ENCODE data around the gene ERP27. TPM values are rescaled to one million over a fixed set of nuclear protein-coding genes. Genes with fewer than 3 reads are reported as not detected.

The ERP27 gene
- polyA plus RNA-seq, 2 donors = 0.16 to 0.51 TPM

- Histone ChIP-seq H3K27ac (ENCODE audit: low read depth in 2 of 2, low read length in 1 of 2) (no peak overlapping the region), H3K9me3 (ENCODE audit: control insufficient read depth in 2 of 2, insufficient read depth in 1 of 2, low read depth in 1 of 2, low read length in 1 of 2) (no peaks in the 10 kb centered on the region), H3K4me3 (ENCODE audit: low read depth in 1 of 2, low read length in 2 of 2) (no peak overlapping the region), H3K27me3 (ENCODE audit: control insufficient read depth in 1 of 2, insufficient read depth in 2 of 2, low read length in 2 of 2) (no peaks in the 10 kb centered on the region), H3K4me1 (ENCODE audit: control insufficient read depth in 2 of 2, insufficient read depth in 2 of 2, low read length in 1 of 2) (no peaks in the 10 kb centered on the region), H3K36me3 (ENCODE audit: control insufficient read depth in 2 of 2, insufficient read depth in 2 of 2, low read length in 1 of 2) (no peaks in the 10 kb centered on the region)
- WGBS, 2 donors = 89 to 95% methylated on average over 7 of the region's 7 CpGs
Measured at GRCh38 chr12:14931791-14932560, 6.4 kb downstream of the ERP27 start.

DNA sequence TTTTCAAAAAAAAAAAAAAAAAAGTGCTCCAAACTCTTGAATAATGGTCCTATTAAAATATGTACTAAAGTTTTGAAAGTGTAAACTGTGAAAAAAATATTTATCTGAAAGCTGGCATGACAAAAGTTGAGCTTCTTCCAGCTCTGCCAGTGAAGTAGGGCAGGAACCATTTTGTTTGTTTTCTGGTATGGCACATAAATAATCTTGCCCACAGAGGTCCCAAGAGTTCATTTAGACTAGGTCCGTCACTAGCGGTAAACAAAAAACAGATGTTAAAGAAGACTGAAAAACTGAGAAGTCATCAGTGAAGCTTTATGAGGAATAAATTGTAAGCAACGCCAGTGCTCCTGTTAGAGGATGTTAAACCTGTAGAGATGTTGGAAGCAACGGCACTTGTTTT, 7.0 kb downstream of the ERP27 start:
- no peak overlapping the region for H3K27ac ChIP-seq (ENCODE audit: low read depth in 2 of 2, low read length in 1 of 2)
- H3K4me1 ChIP-seq (ENCODE audit: control insufficient read depth in 2 of 2, insufficient read depth in 2 of 2, low read length in 1 of 2) = no peaks in the 10 kb centered on the region
- H3K36me3 ChIP-seq (ENCODE audit: control insufficient read depth in 2 of 2, insufficient read depth in 2 of 2, low read length in 1 of 2) = no peaks in the 10 kb centered on the region
- H3K9me3 ChIP-seq (ENCODE audit: control insufficient read depth in 2 of 2, insufficient read depth in 1 of 2, low read depth in 1 of 2, low read length in 1 of 2) = no peaks in the 10 kb centered on the region
- H3K4me3 ChIP-seq (ENCODE audit: low read depth in 1 of 2, low read length in 2 of 2) = no peak overlapping the region
- WGBS, 2 donors = 80 to 83% methylated on average over 4 of the region's 4 CpGs
- H3K27me3 ChIP-seq (ENCODE audit: control insufficient read depth in 1 of 2, insufficient read depth in 2 of 2, low read length in 2 of 2) = no peaks in the 10 kb centered on the region

GRCh38 chr12:14930299-14930698, 8.0 kb downstream of the ERP27 start:
- Histone ChIP-seq H3K4me1 (ENCODE audit: control insufficient read depth in 2 of 2, insufficient read depth in 2 of 2, low read length in 1 of 2) (no peaks in the 10 kb centered on the region), H3K9me3 (ENCODE audit: control insufficient read depth in 2 of 2, insufficient read depth in 1 of 2, low read depth in 1 of 2, low read length in 1 of 2) (no peaks in the 10 kb centered on the region), H3K4me3 (ENCODE audit: low read depth in 1 of 2, low read length in 2 of 2) (no peak overlapping the region), H3K36me3 (ENCODE audit: control insufficient read depth in 2 of 2, insufficient read depth in 2 of 2, low read length in 1 of 2) (no peaks in the 10 kb centered on the region), H3K27me3 (ENCODE audit: control insufficient read depth in 1 of 2, insufficient read depth in 2 of 2, low read length in 2 of 2) (no peaks in the 10 kb centered on the region), H3K27ac (ENCODE audit: low read depth in 2 of 2, low read length in 1 of 2) (no peak overlapping the region)

DNA sequence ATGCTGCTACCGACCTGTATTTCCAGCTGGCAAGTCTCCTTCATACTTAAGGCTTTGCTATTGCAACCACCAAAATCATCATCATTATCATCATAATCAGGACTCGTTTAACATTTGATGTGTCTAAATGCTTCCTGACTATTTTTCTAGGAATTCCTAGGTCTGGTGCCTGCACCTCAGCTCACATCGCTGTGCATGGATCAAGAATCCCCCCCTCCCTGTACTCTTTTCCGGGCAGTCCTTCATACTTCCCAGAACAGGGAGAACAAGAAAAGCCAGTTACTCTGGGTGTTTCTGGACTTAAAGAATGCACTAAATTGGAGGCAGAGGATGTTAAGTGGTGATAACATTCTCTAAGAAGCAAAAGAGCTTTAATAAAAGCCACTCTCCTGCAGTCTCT, 9.4 kb downstream of the ERP27 start:
- Histone ChIP-seq H3K4me3 (ENCODE audit: low read depth in 1 of 2, low read length in 2 of 2) (peak overlapping the region in 1 of 2 donors; percentile 26), H3K9me3 (ENCODE audit: control insufficient read depth in 2 of 2, insufficient read depth in 1 of 2, low read depth in 1 of 2, low read length in 1 of 2) (no peaks in the 10 kb centered on the region), H3K4me1 (ENCODE audit: control insufficient read depth in 2 of 2, insufficient read depth in 2 of 2, low read length in 1 of 2) (no peaks in the 10 kb centered on the region), H3K27me3 (ENCODE audit: control insufficient read depth in 1 of 2, insufficient read depth in 2 of 2, low read length in 2 of 2) (no peaks in the 10 kb centered on the region), H3K36me3 (ENCODE audit: control insufficient read depth in 2 of 2, insufficient read depth in 2 of 2, low read length in 1 of 2) (no peaks in the 10 kb centered on the region), H3K27ac (ENCODE audit: low read depth in 2 of 2, low read length in 1 of 2) (peak overlapping the region in 1 of 2 donors; percentile 13)
- 20 to 30% methylated on average over 4 of the region's 4 CpGs for WGBS, 2 donors

DNA sequence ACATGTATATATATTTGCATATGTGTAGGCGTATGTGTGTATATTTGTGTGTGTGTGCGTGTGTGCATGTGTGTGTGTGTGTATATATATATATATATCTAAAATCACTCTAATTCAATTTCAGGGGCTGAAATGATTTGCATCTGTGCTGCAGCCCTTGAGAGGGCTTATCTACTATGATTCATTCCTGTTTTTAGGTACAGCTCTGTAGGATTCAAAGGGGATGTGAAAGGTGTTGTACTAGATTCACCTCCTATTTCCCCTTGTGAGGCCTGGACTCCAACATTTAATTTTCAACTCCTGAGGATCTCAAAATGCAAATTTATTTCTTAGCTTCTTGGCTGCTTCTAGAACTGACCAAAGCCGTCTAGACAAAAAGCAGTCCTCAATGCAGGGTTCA, 11.1 kb downstream of the ERP27 start:
- Histone ChIP-seq H3K4me3 (ENCODE audit: low read depth in 1 of 2, low read length in 2 of 2) (no peak overlapping the region), H3K27me3 (ENCODE audit: control insufficient read depth in 1 of 2, insufficient read depth in 2 of 2, low read length in 2 of 2) (no peaks in the 10 kb centered on the region), H3K9me3 (ENCODE audit: control insufficient read depth in 2 of 2, insufficient read depth in 1 of 2, low read depth in 1 of 2, low read length in 1 of 2) (no peaks in the 10 kb centered on the region), H3K4me1 (ENCODE audit: control insufficient read depth in 2 of 2, insufficient read depth in 2 of 2, low read length in 1 of 2) (no peaks in the 10 kb centered on the region), H3K36me3 (ENCODE audit: control insufficient read depth in 2 of 2, insufficient read depth in 2 of 2, low read length in 1 of 2) (no peaks in the 10 kb centered on the region), H3K27ac (ENCODE audit: low read depth in 2 of 2, low read length in 1 of 2) (no peak overlapping the region)
- WGBS, 2 donors = 94 to 95% methylated on average over 3 of the region's 3 CpGs

GRCh38 chr12:14924541-14924940, 13.8 kb downstream of the ERP27 start:
- H3K9me3 ChIP-seq (ENCODE audit: control insufficient read depth in 2 of 2, insufficient read depth in 1 of 2, low read depth in 1 of 2, low read length in 1 of 2) = no peaks in the 10 kb centered on the region
- H3K4me1 ChIP-seq (ENCODE audit: control insufficient read depth in 2 of 2, insufficient read depth in 2 of 2, low read length in 1 of 2) = no peaks in the 10 kb centered on the region
- H3K4me3 ChIP-seq (ENCODE audit: low read depth in 1 of 2, low read length in 2 of 2) = no peak overlapping the region
- WGBS, 2 donors = 88 to 97% methylated on average over 3 of the region's 3 CpGs
- H3K27me3 ChIP-seq (ENCODE audit: control insufficient read depth in 1 of 2, insufficient read depth in 2 of 2, low read length in 2 of 2) = no peaks in the 10 kb centered on the region
- H3K36me3 ChIP-seq (ENCODE audit: control insufficient read depth in 2 of 2, insufficient read depth in 2 of 2, low read length in 1 of 2) = no peaks in the 10 kb centered on the region
- no peak overlapping the region for H3K27ac ChIP-seq (ENCODE audit: low read depth in 2 of 2, low read length in 1 of 2)

DNA sequence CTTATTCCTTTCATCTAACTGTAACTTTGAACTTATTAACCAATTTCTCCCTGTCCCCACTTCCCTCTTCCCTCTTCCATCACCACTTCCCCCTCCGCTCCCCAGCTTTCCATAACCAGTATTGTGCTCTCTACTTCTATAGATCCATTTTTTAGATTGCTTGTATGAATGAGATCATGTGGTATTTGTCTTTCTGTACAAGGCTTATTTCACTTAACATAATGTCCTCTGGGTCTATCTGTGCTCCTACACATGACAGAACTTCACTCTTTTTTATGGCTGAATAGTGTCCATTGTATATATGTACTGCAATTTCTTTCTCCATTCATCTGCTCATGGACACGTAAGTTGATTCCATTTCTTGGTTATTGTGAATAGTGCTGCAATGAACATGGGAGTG, 14.4 kb downstream of the ERP27 start:
- H3K4me1 ChIP-seq (ENCODE audit: control insufficient read depth in 2 of 2, insufficient read depth in 2 of 2, low read length in 1 of 2) = no peaks in the 10 kb centered on the region
- no peaks in the 10 kb centered on the region for H3K36me3 ChIP-seq (ENCODE audit: control insufficient read depth in 2 of 2, insufficient read depth in 2 of 2, low read length in 1 of 2)
- H3K27me3 ChIP-seq (ENCODE audit: control insufficient read depth in 1 of 2, insufficient read depth in 2 of 2, low read length in 2 of 2) = no peaks in the 10 kb centered on the region
- no peak overlapping the region for H3K4me3 ChIP-seq (ENCODE audit: low read depth in 1 of 2, low read length in 2 of 2)
- no peaks in the 10 kb centered on the region for H3K9me3 ChIP-seq (ENCODE audit: control insufficient read depth in 2 of 2, insufficient read depth in 1 of 2, low read depth in 1 of 2, low read length in 1 of 2)
- no peak overlapping the region for H3K27ac ChIP-seq (ENCODE audit: low read depth in 2 of 2, low read length in 1 of 2)
- 91 to 92% methylated on average over 2 of the region's 2 CpGs for WGBS, 2 donors

DNA sequence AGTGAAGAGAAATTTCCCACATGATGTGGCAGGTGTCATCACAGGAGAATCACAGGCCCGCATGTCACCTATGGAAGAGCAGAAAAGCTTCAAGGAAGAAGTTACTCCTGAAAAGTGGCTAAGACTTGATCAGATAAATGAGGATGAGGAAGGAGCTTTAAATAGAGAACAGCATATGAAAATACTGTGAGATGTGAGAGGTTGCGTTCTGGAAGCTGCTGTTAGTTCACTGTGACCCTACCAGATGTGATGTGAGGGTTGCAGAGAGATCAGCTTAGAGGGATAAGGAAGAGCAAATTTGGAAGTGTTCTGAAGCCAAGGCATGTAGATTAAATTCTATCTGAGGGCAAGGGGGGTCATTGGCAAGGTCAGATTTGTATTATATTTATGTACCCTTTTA, 17.1 kb downstream of the ERP27 start:
- Histone ChIP-seq H3K9me3 (ENCODE audit: control insufficient read depth in 2 of 2, insufficient read depth in 1 of 2, low read depth in 1 of 2, low read length in 1 of 2) (no peaks in the 10 kb centered on the region), H3K36me3 (ENCODE audit: control insufficient read depth in 2 of 2, insufficient read depth in 2 of 2, low read length in 1 of 2) (no peaks in the 10 kb centered on the region), H3K27me3 (ENCODE audit: control insufficient read depth in 1 of 2, insufficient read depth in 2 of 2, low read length in 2 of 2) (no peaks in the 10 kb centered on the region), H3K4me1 (ENCODE audit: control insufficient read depth in 2 of 2, insufficient read depth in 2 of 2, low read length in 1 of 2) (no peaks in the 10 kb centered on the region), H3K27ac (ENCODE audit: low read depth in 2 of 2, low read length in 1 of 2) (no peak overlapping the region), H3K4me3 (ENCODE audit: low read depth in 1 of 2, low read length in 2 of 2) (no peak overlapping the region)
- WGBS, 2 donors = 95% methylated on average over 2 of the region's 2 CpGs

GRCh38 chr12:14920475-14921126, 17.7 kb downstream of the ERP27 start:
- no peak overlapping the region for H3K27ac ChIP-seq (ENCODE audit: low read depth in 2 of 2, low read length in 1 of 2)
- no peak overlapping the region for H3K4me3 ChIP-seq (ENCODE audit: low read depth in 1 of 2, low read length in 2 of 2)
- H3K9me3 ChIP-seq (ENCODE audit: control insufficient read depth in 2 of 2, insufficient read depth in 1 of 2, low read depth in 1 of 2, low read length in 1 of 2) = no peaks in the 10 kb centered on the region
- no peaks in the 10 kb centered on the region for H3K36me3 ChIP-seq (ENCODE audit: control insufficient read depth in 2 of 2, insufficient read depth in 2 of 2, low read length in 1 of 2)
- H3K27me3 ChIP-seq (ENCODE audit: control insufficient read depth in 1 of 2, insufficient read depth in 2 of 2, low read length in 2 of 2) = no peaks in the 10 kb centered on the region
- no peaks in the 10 kb centered on the region for H3K4me1 ChIP-seq (ENCODE audit: control insufficient read depth in 2 of 2, insufficient read depth in 2 of 2, low read length in 1 of 2)
- 77 to 79% methylated on average over 7 of the region's 7 CpGs for WGBS, 2 donors

DNA sequence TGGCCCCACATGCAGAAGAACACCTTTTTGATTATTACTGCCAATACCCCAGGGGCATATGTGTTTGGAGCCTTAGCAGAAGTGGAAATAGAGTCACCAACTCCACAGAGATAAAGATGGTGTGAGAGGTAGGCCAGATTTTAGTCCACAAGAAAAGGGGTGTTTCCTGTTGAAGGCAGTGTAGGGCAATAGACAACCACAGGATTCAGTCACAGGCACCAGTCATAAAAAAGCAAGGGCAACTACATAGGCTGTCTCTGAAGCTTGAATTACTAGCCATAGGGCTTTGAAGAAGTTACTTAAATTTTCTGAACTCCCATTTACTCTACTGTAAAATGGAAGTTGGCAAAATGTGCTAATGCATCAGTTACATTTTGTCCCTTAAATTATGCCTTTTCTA, 18.9 kb downstream of the ERP27 start:
- no peak overlapping the region for H3K4me3 ChIP-seq (ENCODE audit: low read depth in 1 of 2, low read length in 2 of 2)
- no peak overlapping the region for H3K27ac ChIP-seq (ENCODE audit: low read depth in 2 of 2, low read length in 1 of 2)
- no peaks in the 10 kb centered on the region for H3K4me1 ChIP-seq (ENCODE audit: control insufficient read depth in 2 of 2, insufficient read depth in 2 of 2, low read length in 1 of 2)
- no peaks in the 10 kb centered on the region for H3K36me3 ChIP-seq (ENCODE audit: control insufficient read depth in 2 of 2, insufficient read depth in 2 of 2, low read length in 1 of 2)
- H3K27me3 ChIP-seq (ENCODE audit: control insufficient read depth in 1 of 2, insufficient read depth in 2 of 2, low read length in 2 of 2) = no peaks in the 10 kb centered on the region
- H3K9me3 ChIP-seq (ENCODE audit: control insufficient read depth in 2 of 2, insufficient read depth in 1 of 2, low read depth in 1 of 2, low read length in 1 of 2) = no peaks in the 10 kb centered on the region

Measured in esophagus (tissue), 2 donors.